Dendritic cell treated with granulocyte-macrophage colony-stimulating factor and Interleukin-4, amounts not matched to agents 40 ng/mL and 50 ng/mL, for 4 days (primary cell): ENCODE measurements around the gene SPHKAP.
"Not testable (repeated sequence)": the region's sequence is repeated elsewhere in the genome, so short reads cannot be mapped to it uniquely, and the experiment has no call there.

Source experiments
- H3K27ac Mint-ChIP-seq: one replicate; pipeline ENCODE4 v1.8.0; 2022; ENCODE audit warnings: mild to moderate bottlenecking, mixed read lengths
- H3K27me3 Mint-ChIP-seq: one replicate; pipeline ENCODE4 v1.8.0; 2022; ENCODE audit warnings: mild to moderate bottlenecking, mixed read lengths
- H3K36me3 Mint-ChIP-seq: one replicate; pipeline ENCODE4 v1.8.0; 2022; ENCODE audit warnings: low read depth, mixed read lengths
- H3K4me1 Mint-ChIP-seq: one replicate; pipeline ENCODE4 v1.8.0; 2022; ENCODE audit warnings: low read depth, mixed read lengths
- H3K4me3 Mint-ChIP-seq: one replicate; pipeline ENCODE4 v1.8.0; 2022; ENCODE audit warnings: mild to moderate bottlenecking, moderate library complexity, mixed read lengths
- H3K9me3 Mint-ChIP-seq: one replicate; pipeline ENCODE4 v1.8.0; 2022; ENCODE audit warnings: mixed read lengths
- intact Hi-C: fragments of 100-400 bp; cut with micrococcal nuclease; formaldehyde crosslinking; loops from one replicate; pipeline ENCODE4 v1.15.0; 2022

SPHKAP gene

GRCh38 chr2:227939271-227940027 is 242.0 kb downstream of the SPHKAP start:
- intact Hi-C loops: no loop called here
- H3K4me3 Mint-ChIP-seq: no peak overlapping the region
- no peak overlapping the region for H3K27ac Mint-ChIP-seq
- H3K27me3 Mint-ChIP-seq: no peaks in the 10 kb centered on the region
- no peaks in the 10 kb centered on the region for H3K9me3 Mint-ChIP-seq
- H3K4me1 Mint-ChIP-seq: no peaks in the 10 kb centered on the region
- no peaks in the 10 kb centered on the region for H3K36me3 Mint-ChIP-seq

GRCh38 chr2:227936249-227936648 is 245.2 kb downstream of the SPHKAP start:
- H3K27me3 Mint-ChIP-seq, H3K4me3 Mint-ChIP-seq: not testable (repeated sequence)

GRCh38 chr2:227933884-227934283 is 247.6 kb downstream of the SPHKAP start:
- no peak overlapping the region for H3K4me3 Mint-ChIP-seq
- H3K4me1 Mint-ChIP-seq: no peaks in the 10 kb centered on the region
- intact Hi-C loops: no loop called here
- H3K9me3 Mint-ChIP-seq: no peaks in the 10 kb centered on the region
- no peaks in the 10 kb centered on the region for H3K36me3 Mint-ChIP-seq
- no peaks in the 10 kb centered on the region for H3K27me3 Mint-ChIP-seq
- no peak overlapping the region for H3K27ac Mint-ChIP-seq

More at GRCh38 chr2:227936249-227936648, 245.2 kb downstream of the SPHKAP start:
- intact Hi-C loops, H3K27ac Mint-ChIP-seq, H3K4me1 Mint-ChIP-seq, H3K36me3 Mint-ChIP-seq, H3K9me3 Mint-ChIP-seq: not testable (repeated sequence)

- Mint-ChIP-seq H3K27ac (no peak overlapping the region), H3K4me3 (no peak overlapping the region), H3K4me1 (no peaks in the 10 kb centered on the region), H3K9me3 (peaks cover 8% of the 10 kb centered on the region), H3K36me3 (no peaks in the 10 kb centered on the region), H3K27me3 (no peaks in the 10 kb centered on the region)
- intact Hi-C loops: no loop called here
These were observed 249.1 kb downstream of the SPHKAP start for GRCh38 chr2:227932403-227932802.

- H3K27me3 Mint-ChIP-seq: no peaks in the 10 kb centered on the region
- peaks cover 12% of the 10 kb centered on the region for H3K9me3 Mint-ChIP-seq
- no peaks in the 10 kb centered on the region for H3K36me3 Mint-ChIP-seq
- no peaks in the 10 kb centered on the region for H3K4me1 Mint-ChIP-seq
- H3K4me3 Mint-ChIP-seq: no peak overlapping the region
- intact Hi-C loops: no loop called here
- no peak overlapping the region for H3K27ac Mint-ChIP-seq
These were observed 249.5 kb downstream of the SPHKAP start for GRCh38 chr2:227932001-227932400.
